Bronchial epithelial cell (primary cell): ENCODE data around the gene KLHL25. TPM values are rescaled to one million over a fixed set of nuclear protein-coding genes. Genes with fewer than 3 reads are reported as not detected.

ENCODE experiments used
- DNase-seq: peaks from one replicate; pipeline ENCODE4 v3.0.0-alpha.2; 2010; ENCODE audit warnings: low read depth
- FAIRE-seq: peaks from 2 replicates; lab custom pipeline; 2011; peaks lifted over from hg19 to GRCh38; lab: Jason Lieb, UNC
- H3K27me3 ChIP-seq: 2 replicates; pipeline ENCODE4 v1.5.1; 2011; ENCODE audit warnings: low read length; ENCODE audit not compliant: control insufficient read depth, insufficient read depth
- H3K36me3 ChIP-seq: 2 replicates; pipeline ENCODE4 v1.5.1; 2011; ENCODE audit warnings: low read length; ENCODE audit not compliant: control insufficient read depth, insufficient read depth
- H3K4me3 ChIP-seq: 2 replicates; pipeline ENCODE4 v1.5.1; 2011; ENCODE audit warnings: mild to moderate bottlenecking, low read depth, low read length, control low read depth
- CTCF ChIP-seq: IDR thresholded peaks from 2 replicates; pipeline ENCODE4 v1.5.1; 2011; ENCODE audit warnings: mild to moderate bottlenecking, moderate library complexity, low read length, control low read depth, inconsistent platforms; ENCODE audit not compliant: insufficient read depth, severe bottlenecking
- total RNA-seq: library from RNA; depleted of rRNA; stranded (reverse); fragments of >200 nt; gene quantifications from 2 replicates; pipeline ENCODE4 v1.2.1, GENCODE V29; 2014

The KLHL25 gene
- total RNA-seq, 1 donor from 2014 or later, result 4.7 TPM

DNA sequence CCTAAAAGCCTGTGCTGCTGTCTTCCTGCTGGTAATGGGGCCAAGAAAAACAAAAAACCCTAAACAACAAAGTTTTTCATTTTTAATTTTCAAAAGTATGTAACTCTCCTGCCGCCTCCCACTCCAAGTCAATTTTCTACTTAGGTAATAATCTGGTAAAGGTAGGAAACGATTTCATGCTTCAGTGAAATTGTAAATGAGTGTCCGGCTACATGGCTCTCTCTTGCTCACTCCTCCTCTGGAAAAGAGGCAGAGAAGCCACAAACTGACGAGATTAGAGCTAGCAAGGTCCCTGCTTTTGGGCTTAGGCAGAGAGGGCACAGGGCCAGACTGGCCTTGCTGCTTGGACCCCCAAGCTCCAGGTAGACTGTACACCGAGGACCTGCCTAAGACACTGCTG is 23.5 kb downstream of the KLHL25 start:
- DNase-seq (no peak), FAIRE-seq (no peak)
- H3K4me3 ChIP-seq, result no peak overlapping the region
- H3K27me3 ChIP-seq, result no peaks in the 10 kb centered on the region
- peaks cover 5% of the 10 kb centered on the region for H3K36me3 ChIP-seq
- TF ChIP-seq CTCF, result no peak

DNA sequence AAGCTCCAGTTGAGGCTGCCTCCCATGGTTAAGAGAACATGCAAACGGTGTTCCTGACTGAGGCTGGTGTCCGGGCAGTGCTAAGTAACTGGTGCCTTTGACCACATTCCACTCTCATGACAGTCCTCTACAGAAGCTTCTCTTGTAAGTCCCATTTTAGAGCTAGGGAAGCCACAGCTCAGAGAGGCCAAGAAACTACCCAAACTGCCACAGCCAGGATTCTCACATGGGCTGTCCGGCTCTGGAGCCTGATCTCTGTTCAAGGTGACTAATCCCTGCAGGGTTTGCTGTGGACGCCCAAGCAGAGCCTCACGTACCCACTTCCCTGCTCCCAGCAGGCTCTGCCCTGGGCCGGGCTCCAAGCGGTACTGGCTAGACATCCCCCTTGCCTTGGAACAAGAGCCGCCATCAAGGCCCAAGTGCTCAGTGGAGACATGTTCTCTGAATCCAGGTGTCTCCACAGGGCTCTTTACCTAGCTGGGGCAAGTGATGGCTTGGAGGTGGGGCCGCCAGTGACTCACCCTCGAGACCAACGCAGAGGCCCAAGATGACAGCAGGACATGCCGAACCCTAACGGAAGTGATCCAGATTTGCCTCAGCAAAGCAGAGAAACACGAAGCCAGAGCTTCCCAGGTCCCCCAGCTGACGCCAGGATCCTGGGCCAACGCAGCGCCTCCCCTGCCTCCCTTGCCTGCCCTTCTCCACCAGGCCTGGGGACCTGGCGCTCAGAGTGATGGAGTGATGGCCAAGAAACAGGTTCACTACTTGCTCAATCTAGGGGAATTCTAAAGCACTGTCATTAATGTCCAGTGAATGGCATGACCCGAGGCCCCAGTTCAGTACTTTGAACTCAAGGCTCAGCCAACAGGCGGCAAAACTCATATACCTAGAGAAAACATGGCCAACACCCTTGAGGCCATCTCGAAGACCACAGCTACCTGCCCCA is 24.4 kb downstream of the KLHL25 start:
- FAIRE-seq, result no peak
- Histone ChIP-seq H3K36me3 (peaks cover 5% of the 10 kb centered on the region), H3K27me3 (no peaks in the 10 kb centered on the region), H3K4me3 (no peak overlapping the region)
- peak; percentile 37 for DNase-seq
- TF ChIP-seq CTCF, result no peak

- Histone ChIP-seq H3K36me3 (peaks cover 5% of the 10 kb centered on the region), H3K27me3 (no peaks in the 10 kb centered on the region), H3K4me3 (no peak overlapping the region)
- FAIRE-seq, result no peak
- DNase-seq, result no peak
- TF ChIP-seq CTCF, result no peak
These were observed 25.4 kb downstream of the KLHL25 start for GRCh38 chr15:85769182-85769900.

- Histone ChIP-seq H3K27me3 (no peaks in the 10 kb centered on the region), H3K36me3 (peaks cover 5% of the 10 kb centered on the region), H3K4me3 (no peak overlapping the region)
- no peak for DNase-seq
- FAIRE-seq, result no peak
- no peak for TF ChIP-seq CTCF
These were observed 26.0 kb downstream of the KLHL25 start for GRCh38 chr15:85768595-85769168.

DNA sequence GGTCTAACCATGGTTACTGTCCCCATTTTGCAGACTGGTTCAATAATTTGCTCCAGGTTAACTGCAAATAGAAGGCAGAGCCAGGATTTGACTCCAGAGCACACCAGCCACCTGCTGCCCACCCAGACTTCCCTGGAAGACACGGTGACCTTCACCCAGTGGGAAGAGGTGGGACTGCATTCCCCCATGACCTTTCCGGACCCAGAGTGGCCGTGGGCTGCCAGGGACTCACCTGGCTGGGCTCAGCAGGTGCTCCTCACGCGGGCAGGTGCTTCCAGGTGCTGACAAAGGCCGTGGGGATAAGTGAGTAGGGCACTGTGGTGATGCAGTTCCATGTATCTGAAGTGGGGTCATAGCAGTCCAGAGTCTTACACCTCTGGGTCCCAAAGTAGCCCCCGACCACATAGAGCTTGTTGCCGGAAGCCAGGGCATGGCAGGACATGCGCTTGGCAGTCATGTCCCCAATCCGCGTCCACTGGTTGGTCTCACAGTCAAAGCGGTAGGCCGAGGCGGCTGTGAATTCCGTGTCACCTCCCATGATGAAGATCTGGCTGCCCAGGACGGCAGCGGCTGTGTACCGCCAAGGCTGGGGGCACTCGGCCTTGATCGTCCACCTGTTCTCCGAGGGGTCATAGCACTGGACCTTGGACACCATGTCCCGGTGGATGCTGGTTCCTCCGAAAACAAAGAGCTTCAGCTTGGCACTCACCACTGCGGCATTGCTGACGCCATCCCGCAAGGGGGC is 26.8 kb downstream of the KLHL25 start:
- no peak overlapping the region for H3K4me3 ChIP-seq
- FAIRE-seq, result no peak
- TF ChIP-seq CTCF, result no peak
- H3K36me3 ChIP-seq, result peaks cover 5% of the 10 kb centered on the region
- H3K27me3 ChIP-seq, result no peaks in the 10 kb centered on the region
- DNase-seq, result no peak
